Endothelial cell (in vitro differentiated cells): Measurements from ENCODE around the gene RPH3AL. TPM values are rescaled to one million over a fixed set of nuclear protein-coding genes. Genes with fewer than 3 reads are reported as not detected.

Experiments
- DNase-seq: peaks from one replicate; pipeline ENCODE4 v3.0.0; 2021; ENCODE audit warnings: low spot score
- H3K27ac Mint-ChIP-seq: one replicate; pipeline ENCODE4 v1.8.0; 2021; ENCODE audit warnings: mixed read lengths, inconsistent platforms; ENCODE audit not compliant: unreplicated experiment
- H3K27me3 Mint-ChIP-seq: one replicate; pipeline ENCODE4 v1.8.0; 2021; ENCODE audit warnings: mild to moderate bottlenecking, moderate library complexity, mixed read lengths, inconsistent platforms; ENCODE audit not compliant: unreplicated experiment
- H3K36me3 Mint-ChIP-seq: one replicate; pipeline ENCODE4 v1.8.0; 2021; ENCODE audit warnings: mild to moderate bottlenecking, low read depth, mixed read lengths, inconsistent platforms; ENCODE audit not compliant: unreplicated experiment
- H3K4me1 Mint-ChIP-seq: one replicate; pipeline ENCODE4 v1.8.0; 2021; ENCODE audit warnings: mild to moderate bottlenecking, mixed read lengths, inconsistent platforms; ENCODE audit not compliant: unreplicated experiment
- H3K4me3 Mint-ChIP-seq: one replicate; pipeline ENCODE4 v1.8.0; 2021; ENCODE audit warnings: mild to moderate bottlenecking, mixed read lengths, inconsistent platforms; ENCODE audit not compliant: unreplicated experiment
- H3K9me3 Mint-ChIP-seq: one replicate; pipeline ENCODE4 v1.8.0; 2021; ENCODE audit warnings: mixed read lengths, inconsistent platforms; ENCODE audit not compliant: unreplicated experiment
- total RNA-seq: library from RNA; stranded (reverse); fragmentation: NEBNext Ultra II Directional; extraction: Animal tissue kit (Norgen Biotek cat#: 25700); gene quantifications from one replicate; pipeline ENCODE4 v1.2.1, GENCODE V29; 2021; ENCODE audit not compliant: unreplicated experiment
- TF ChIP-seq, protein P1 (sequence below): fragments of 200-600 bp; sonication (generic); IDR thresholded peaks from one replicate; pipeline ENCODE4 v1.5.0; 2021; ENCODE audit warnings: antibody characterized with exemption; ENCODE audit not compliant: unreplicated experiment

RPH3AL gene
- total RNA-seq, 1 donor from 2014 or later = 3.4 TPM

DNA sequence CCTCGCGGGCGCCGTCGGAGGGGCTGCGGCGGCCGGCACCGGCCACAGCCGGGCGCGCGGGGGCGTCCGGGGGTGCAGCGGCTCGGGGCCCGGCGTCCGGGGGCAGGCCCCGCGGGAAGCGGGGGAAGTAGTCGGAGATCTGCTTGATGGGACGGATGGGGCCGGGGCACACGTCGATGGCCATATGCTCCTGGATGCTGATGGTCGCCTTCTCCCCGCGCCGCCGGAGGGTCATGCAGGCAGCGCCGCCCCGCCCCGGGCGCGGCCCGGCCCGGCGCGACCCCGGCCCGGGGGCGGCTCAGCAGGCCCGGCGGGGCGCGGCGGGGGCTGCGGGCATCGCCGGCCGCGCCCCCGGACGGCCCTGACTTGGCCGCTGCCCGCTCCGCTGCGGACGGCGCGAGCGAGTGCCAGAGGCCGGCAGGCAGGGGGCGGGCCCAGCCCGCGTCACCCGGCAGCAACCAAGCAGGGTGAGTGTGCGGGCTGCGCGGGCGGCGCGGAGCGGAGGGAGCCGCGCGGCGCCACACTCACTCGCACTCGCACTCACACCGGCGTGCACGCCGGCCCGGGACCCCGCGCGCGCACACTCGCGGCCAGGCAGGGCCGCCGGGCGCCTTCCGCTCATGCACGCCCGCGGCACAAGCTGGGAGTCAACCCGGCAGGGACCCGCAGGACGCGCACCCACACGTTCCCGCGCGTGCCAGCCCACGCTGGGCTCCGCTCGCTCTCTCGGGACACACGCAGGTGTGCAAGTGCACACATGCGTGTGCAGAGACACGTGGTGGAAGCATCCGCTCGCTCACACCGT is 171.2 kb downstream of the RPH3AL start, which contains the start of gene DOC2B:
Gene DOC2B (minus strand): TSS at position 406 of the 805 bp plus-strand sequence. CDS start 171 bp downstream, at position 235.
- Mint-ChIP-seq H3K36me3 (peaks cover 7% of the 10 kb centered on the region), H3K27ac (no peak within 1 kb of the TSS)
- peak; percentile 41 for DNase-seq

DNA sequence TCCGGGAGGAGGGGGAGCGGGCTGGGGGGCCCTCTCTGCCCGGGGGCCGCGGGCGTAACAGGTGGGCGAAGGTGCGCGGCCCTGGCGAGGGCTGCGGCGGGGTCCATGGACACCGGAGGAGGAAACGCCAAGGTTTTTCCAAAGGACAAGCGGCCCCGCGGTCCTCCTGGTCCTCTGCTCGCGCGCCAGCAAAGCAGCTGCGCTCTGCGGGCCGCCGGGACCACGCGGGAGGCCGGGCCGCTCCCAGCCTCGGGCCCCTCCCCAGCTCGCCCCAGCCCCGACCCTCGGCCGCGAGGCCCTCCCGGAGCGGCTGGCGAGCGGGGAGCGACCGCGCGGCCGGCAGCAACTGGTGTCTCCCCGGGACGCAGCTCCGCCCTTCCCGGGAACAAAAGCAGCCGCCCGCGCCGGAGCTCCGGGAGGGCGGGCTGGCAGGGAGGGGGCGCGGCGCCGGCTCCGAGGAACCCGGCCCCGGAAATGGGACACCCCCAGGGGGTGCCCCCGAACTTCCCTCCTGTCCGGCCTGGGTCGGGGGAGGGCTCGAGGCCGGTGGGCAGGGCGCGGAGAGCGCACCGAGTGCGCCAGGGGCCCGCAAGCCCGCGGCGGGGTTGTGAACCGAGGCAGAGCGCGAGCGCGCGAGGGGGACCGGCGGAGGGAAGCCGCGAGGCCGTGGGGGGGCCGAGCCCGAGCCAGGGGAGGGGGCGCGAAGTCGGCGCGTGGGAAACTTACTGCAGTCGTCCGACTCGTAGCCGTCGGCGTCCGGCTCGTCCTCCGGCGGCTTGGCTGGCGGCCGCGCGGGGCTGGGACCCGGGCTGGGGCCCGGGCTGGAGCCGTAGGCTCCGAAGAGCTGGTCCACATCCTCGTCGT is 172.0 kb downstream of the RPH3AL start:
- H3K27me3 Mint-ChIP-seq = peaks cover 20% of the 10 kb centered on the region
- no peak overlapping the region for H3K27ac Mint-ChIP-seq

More for the DNA sequence above, 171.2 kb downstream of the RPH3AL start, which contains the start of gene DOC2B:
- Mint-ChIP-seq H3K4me3 (peak within 1 kb of the TSS; percentile 81), H3K4me1 (peaks cover 4% of the 10 kb centered on the region), H3K9me3 (no peaks in the 10 kb centered on the region), H3K27me3 (peaks cover 20% of the 10 kb centered on the region)
- TF ChIP-seq, protein P1, sequence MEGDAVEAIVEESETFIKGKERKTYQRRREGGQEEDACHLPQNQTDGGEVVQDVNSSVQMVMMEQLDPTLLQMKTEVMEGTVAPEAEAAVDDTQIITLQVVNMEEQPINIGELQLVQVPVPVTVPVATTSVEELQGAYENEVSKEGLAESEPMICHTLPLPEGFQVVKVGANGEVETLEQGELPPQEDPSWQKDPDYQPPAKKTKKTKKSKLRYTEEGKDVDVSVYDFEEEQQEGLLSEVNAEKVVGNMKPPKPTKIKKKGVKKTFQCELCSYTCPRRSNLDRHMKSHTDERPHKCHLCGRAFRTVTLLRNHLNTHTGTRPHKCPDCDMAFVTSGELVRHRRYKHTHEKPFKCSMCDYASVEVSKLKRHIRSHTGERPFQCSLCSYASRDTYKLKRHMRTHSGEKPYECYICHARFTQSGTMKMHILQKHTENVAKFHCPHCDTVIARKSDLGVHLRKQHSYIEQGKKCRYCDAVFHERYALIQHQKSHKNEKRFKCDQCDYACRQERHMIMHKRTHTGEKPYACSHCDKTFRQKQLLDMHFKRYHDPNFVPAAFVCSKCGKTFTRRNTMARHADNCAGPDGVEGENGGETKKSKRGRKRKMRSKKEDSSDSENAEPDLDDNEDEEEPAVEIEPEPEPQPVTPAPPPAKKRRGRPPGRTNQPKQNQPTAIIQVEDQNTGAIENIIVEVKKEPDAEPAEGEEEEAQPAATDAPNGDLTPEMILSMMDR = no peak

DNA sequence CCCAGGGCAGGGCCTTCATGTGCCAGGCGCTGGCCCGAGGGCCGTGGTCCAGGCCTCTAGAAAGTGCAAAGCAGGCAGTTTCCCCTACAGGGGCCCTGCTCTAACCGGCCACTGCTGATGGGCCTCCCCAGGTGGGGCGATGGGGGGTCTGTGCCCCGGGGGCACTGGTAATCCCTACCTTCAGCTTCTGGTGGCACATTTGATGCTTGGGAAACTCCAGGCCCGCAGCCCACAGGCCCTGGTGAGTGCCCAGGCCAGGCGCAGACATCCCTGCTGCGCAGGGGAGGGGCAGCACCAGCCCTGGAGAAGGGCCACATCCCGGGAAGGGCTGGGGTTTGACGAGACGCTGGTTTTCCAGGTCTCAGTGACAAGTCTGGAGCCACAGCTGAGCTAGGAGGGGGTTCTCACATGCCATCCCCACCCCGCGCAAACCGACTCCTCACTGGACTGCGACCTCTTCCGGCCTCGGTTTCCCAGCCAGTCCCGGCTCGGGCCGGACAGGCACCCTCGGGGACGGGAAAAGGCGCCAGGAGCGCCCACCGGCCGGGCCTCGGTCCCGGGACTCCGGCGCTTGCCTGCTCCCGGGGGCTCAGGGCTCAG is 172.7 kb downstream of the RPH3AL start:
- Mint-ChIP-seq H3K36me3 (peaks cover 7% of the 10 kb centered on the region), H3K4me1 (peaks cover 4% of the 10 kb centered on the region), H3K4me3 (no peak overlapping the region), H3K27ac (no peak overlapping the region), H3K9me3 (no peaks in the 10 kb centered on the region), H3K27me3 (peaks cover 20% of the 10 kb centered on the region)
- no peak for DNase-seq
- TF ChIP-seq, protein P1 = no peak

More for the DNA sequence above, 172.0 kb downstream of the RPH3AL start:
- peaks cover 4% of the 10 kb centered on the region for H3K4me1 Mint-ChIP-seq
- H3K36me3 Mint-ChIP-seq = peaks cover 7% of the 10 kb centered on the region
- no peak for DNase-seq
- no peaks in the 10 kb centered on the region for H3K9me3 Mint-ChIP-seq
- H3K4me3 Mint-ChIP-seq = no peak overlapping the region
- TF ChIP-seq, protein P1 = no peak

DNA sequence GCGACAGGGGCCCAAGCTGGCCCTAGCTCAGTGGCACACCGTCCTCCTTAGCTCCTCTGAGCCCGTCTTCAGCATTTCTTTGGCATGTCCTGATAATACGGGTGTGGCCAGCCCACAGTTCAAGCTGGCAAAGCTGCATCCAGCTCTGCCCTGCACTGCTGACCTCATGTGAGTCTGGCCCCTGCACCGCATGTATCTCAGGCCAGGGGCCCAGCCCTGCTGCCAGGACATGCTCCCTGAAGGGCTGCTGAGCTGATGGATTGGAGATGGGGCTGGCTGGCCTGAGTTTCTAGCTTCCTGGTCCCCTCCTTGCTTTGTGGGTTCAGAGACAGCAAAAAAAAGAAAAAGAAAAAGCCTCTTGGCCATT is 173.6 kb downstream of the RPH3AL start:
- TF ChIP-seq, protein P1 = no peak
- Mint-ChIP-seq H3K9me3 (no peaks in the 10 kb centered on the region), H3K27me3 (peaks cover 18% of the 10 kb centered on the region), H3K27ac (no peak overlapping the region), H3K36me3 (peaks cover 7% of the 10 kb centered on the region), H3K4me3 (no peak overlapping the region), H3K4me1 (peaks cover 4% of the 10 kb centered on the region)
- no peak for DNase-seq
